K562 (cell line): Measurements from ENCODE around the gene B4GALT4. TPM values are rescaled to one million over a fixed set of nuclear protein-coding genes. Genes with fewer than 3 reads are reported as not detected.

Experiments
- ATAC-seq: fragments of 200-7000 bp; cut with Tn5 transposase; 3 replicates; pipeline ENCODE4 v1.9.1; 2020; ENCODE audit warnings: moderate library complexity
- BruUV-seq: library from RNA; stranded (reverse); fragments of 400-500 nt; replicated peaks from 2 replicates; lab custom pipeline; 2021; lab: Mats Ljungman, UMichigan
- CTCF ChIA-PET: fragments of 300-600 bp; formaldehyde crosslinking; extraction: SDS; loops from one replicate; lab custom pipeline; 2021; ENCODE audit warnings: low intra/inter-chr PET ratio; lab: Yijun Ruan, JAX
- POLR2A ChIA-PET: fragments of 300-600, 350-650 bp; sonication (Branson Sonifier 250); formaldehyde crosslinking; extraction: SDS; loops from one replicate; lab custom pipeline; 2021; ENCODE audit warnings: antibody characterized with exemption, inconsistent platforms; lab: Yijun Ruan, JAX
- DNase-seq, 4 experiments: peaks; one replicate each; pipeline versions ENCODE4 v3.0.0 to v3.0.0-alpha.2; 2011 to 2018; ENCODE audit warnings: low spot score in 3 of 4, mixed read lengths in 3 of 4; ENCODE audit errors: extremely low read depth in 1 of 4
- FAIRE-seq: peaks from 2 replicates; lab custom pipeline; 2011; peaks lifted over from hg19 to GRCh38; lab: Jason Lieb, UNC
- H2AFZ ChIP-seq: 2 replicates; pipeline ENCODE4 v1.6.0; 2011; ENCODE audit warnings: low read depth, low read length, control low read depth, inconsistent platforms
- H3K27ac ChIP-seq: fragments of 200-600 bp; 3 replicates; pipeline ENCODE4 v1.8.0; 2011; ENCODE audit warnings: low read depth, mild to moderate bottlenecking, control low read depth, inconsistent platforms, low read length, moderate library complexity, mixed read lengths; ENCODE audit errors: extremely low read depth
- H3K27me3 ChIP-seq, 2 experiments: fragments of 300-600 bp in 1 of 2; 2 replicates in 1 of 2; 3 replicates in 1 of 2; pipeline versions ENCODE4 v1.6.0 to v1.8.0; 2011; ENCODE audit warnings: inconsistent platforms in 2 of 2, low read length in 2 of 2, mild to moderate bottlenecking in 1 of 2, mixed read lengths in 1 of 2, moderate library complexity in 1 of 2; ENCODE audit not compliant: control insufficient read depth in 2 of 2, insufficient read depth in 2 of 2
- H3K36me3 ChIP-seq: fragments of 300-600 bp; 3 replicates; pipeline ENCODE4 v1.8.0; 2011; ENCODE audit warnings: mild to moderate bottlenecking, low read length, inconsistent platforms; ENCODE audit not compliant: control insufficient read depth, insufficient read depth
- H3K4me1 ChIP-seq, 2 experiments: fragments of 200-600 bp in 1 of 2; replicated peaks in 1 of 2; 2 replicates in 1 of 2; 3 replicates in 1 of 2; pipeline versions ENCODE4 v1.5.1 to v1.8.0; 2011; ENCODE audit warnings: inconsistent platforms in 2 of 2, low read length in 2 of 2, mild to moderate bottlenecking in 1 of 2, mixed read lengths in 1 of 2, moderate library complexity in 1 of 2; ENCODE audit not compliant: control insufficient read depth in 2 of 2, insufficient read depth in 2 of 2
- H3K4me2 ChIP-seq: 2 replicates; pipeline ENCODE4 v1.6.1; 2011; ENCODE audit warnings: low read length, control low read depth, inconsistent platforms, mixed read lengths; ENCODE audit not compliant: insufficient read depth
- H3K4me3 ChIP-seq: fragments of 200-600 bp; sonication (generic), shearing (Covaris generic); 2 replicates; pipeline ENCODE4 v1.5.1; 2016; ENCODE audit warnings: control low read depth, inconsistent platforms
- H3K79me2 ChIP-seq: fragments of 200-600 bp; 3 replicates; pipeline ENCODE4 v1.8.0; 2011; ENCODE audit warnings: low read length, inconsistent platforms; ENCODE audit not compliant: control insufficient read depth, insufficient read depth
- H3K9ac ChIP-seq, 2 experiments: 2 replicates each; pipeline versions ENCODE4 v1.6.0 to v1.6.1; 2011; ENCODE audit warnings: low read depth in 2 of 2, low read length in 2 of 2, control low read depth in 1 of 2, inconsistent platforms in 1 of 2, mild to moderate bottlenecking in 1 of 2, mixed read lengths in 1 of 2; ENCODE audit not compliant: insufficient read depth in 1 of 2
- H3K9me1 ChIP-seq: one replicate; pipeline ENCODE4 v1.6.0; 2011; ENCODE audit warnings: inconsistent platforms, mild to moderate bottlenecking, low read length, moderate library complexity; ENCODE audit not compliant: control insufficient read depth, insufficient read depth
- H3K9me3 ChIP-seq: replicated peaks from 2 replicates; pipeline ENCODE4 v1.5.1; 2011; ENCODE audit warnings: low read depth, low read length, inconsistent platforms; ENCODE audit not compliant: control insufficient read depth, insufficient read depth
- H4K20me1 ChIP-seq: replicated peaks from 2 replicates; pipeline ENCODE4 v1.6.1; 2011; ENCODE audit warnings: low read length, inconsistent platforms, mixed read lengths; ENCODE audit not compliant: control insufficient read depth, insufficient read depth
- AFF1 ChIP-seq, 2 experiments: fragments of 450-650 bp; IDR thresholded peaks; 2 replicates each; pipeline ENCODE4 v1.6.1; 2018; ENCODE audit warnings: mild to moderate bottlenecking in 2 of 2, low read depth in 1 of 2; ENCODE audit not compliant: partially characterized antibody in 2 of 2
- ESRRB ChIP-seq: fragments of 250-450 bp; sonication (Bioruptor Pico); IDR thresholded peaks from 2 replicates; pipeline ENCODE4 v1.5.0; 2020; ENCODE audit warnings: mild to moderate bottlenecking, moderate library complexity, borderline replicate concordance
- FOXM1 ChIP-seq, 2 experiments: fragments of 450-650 bp in 1 of 2; sonication (generic) in 1 of 2; formaldehyde crosslinking in 1 of 2; IDR thresholded peaks; 2 replicates each; pipeline versions ENCODE4 v1.6.1 to v1.9.0; 2017 to 2022; ENCODE audit warnings: low read depth in 2 of 2, mild to moderate bottlenecking in 2 of 2, missing genetic modification reagents in 1 of 2, moderate library complexity in 1 of 2
- MYBL2 ChIP-seq, 2 experiments: fragments of 450-650 bp in 1 of 2; sonication (generic) in 1 of 2; formaldehyde crosslinking in 1 of 2; IDR thresholded peaks; 2 replicates each; pipeline versions ENCODE4 v1.6.1 to v1.8.1; 2017 to 2022; ENCODE audit warnings: borderline replicate concordance in 1 of 2, inconsistent platforms in 1 of 2, low read depth in 1 of 2, mild to moderate bottlenecking in 1 of 2, missing genetic modification reagents in 1 of 2, moderate library complexity in 1 of 2
- NR2C1 ChIP-seq, 2 experiments: fragments of 450-650 bp; IDR thresholded peaks; 2 replicates each; pipeline ENCODE4 v1.6.1; 2017; ENCODE audit warnings: mild to moderate bottlenecking in 2 of 2, antibody characterized with exemption in 1 of 2, inconsistent platforms in 1 of 2, missing compliant biosample characterization in 1 of 2, missing genetic modification characterization in 1 of 2
- RAD51 ChIP-seq: fragments of 450-650 bp; IDR thresholded peaks from 2 replicates; pipeline ENCODE4 v1.7.1; 2016; ENCODE audit warnings: low read depth, mild to moderate bottlenecking, borderline replicate concordance
- TCFL5 ChIP-seq: fragments of 250-450 bp; sonication (Bioruptor Pico); conservative IDR thresholded peaks from 2 replicates; pipeline ENCODE4 v1.6.1; 2021; ENCODE audit warnings: mild to moderate bottlenecking, moderate library complexity, matching md5 sums
- THRA ChIP-seq: fragments of 450-650 bp; IDR thresholded peaks from 2 replicates; pipeline ENCODE4 v1.6.1; 2017; ENCODE audit warnings: mild to moderate bottlenecking, moderate library complexity
- USF1 ChIP-seq: sonication (generic); formaldehyde crosslinking; IDR thresholded peaks from 2 replicates; pipeline ENCODE4 v1.9.0; 2022; ENCODE audit warnings: mild to moderate bottlenecking, missing genetic modification reagents
- ZBTB7A ChIP-seq: IDR thresholded peaks from 2 replicates; pipeline ENCODE4 v1.6.1; 2011; ENCODE audit warnings: low read depth, mild to moderate bottlenecking, low read length, moderate library complexity, borderline replicate concordance; ENCODE audit not compliant: control insufficient read depth
- ZNF512 ChIP-seq: IDR thresholded peaks from 2 replicates; pipeline ENCODE4 v1.6.1; 2016; ENCODE audit warnings: missing genetic modification characterization, missing compliant biosample characterization
- WGBS: fragments of 100-300 bp; shearing (Covaris generic); methylation state at CpG from one replicate; pipeline ENCODE4 v1.1.6; 2016; ENCODE audit warnings: low coverage, mixed read lengths; ENCODE audit not compliant: insufficient coverage; ENCODE audit errors: missing lambda C conversion rate; 5-methylcytosine and 5-hydroxymethylcytosine counted together
- in situ Hi-C: fragments of 300-500 bp; cut with MboI; formaldehyde crosslinking; loops from 4 replicates; pipeline ENCODE4 v1.15.0; 2018; ENCODE audit warnings: inconsistent platforms, mixed read lengths
- intact Hi-C: fragments of 100-400 bp; cut with micrococcal nuclease; formaldehyde crosslinking; loops from 2 replicates; pipeline ENCODE4 v1.14.2; 2022
- polyA plus RNA-seq, 8 experiments: library from polyadenylated mRNA; depleted of rRNA in 4 of 8; stranded (reverse) in 5 of 8; unstranded in 3 of 8; fragments of >200 nt; fragmentation: Nextera tagmentation in 2 of 8; fragmentation: Illumina TruSeq in 1 of 8; extraction: Ambion mirVana in 2 of 8; extraction: Trizol in 1 of 8; gene quantifications; 2 replicates each; pipeline versions ENCODE4 v1.2.1 to v1.2.3, GENCODE V29; 2011 to 2014; ENCODE audit warnings: inconsistent platforms in 1 of 8, missing spikeins in 1 of 8
- total RNA-seq, 7 experiments: library from RNA; depleted of rRNA in 6 of 7; stranded (reverse); fragments of >200 nt in 6 of 7; fragmentation: Illumina TruSeq in 2 of 7; extraction: Trizol in 2 of 7; gene quantifications; 2 replicates each; pipeline versions ENCODE4 v1.2.1 to v1.2.3, GENCODE V29; 2011 to 2021; ENCODE audit warnings: low replicate concordance in 1 of 7

The B4GALT4 gene
- total and polyA plus RNA-seq, 9 of the 15 experiments (the other 6 are each of a cell fraction or from before 2014, with no cell fraction given), result 8.2 to 17.8 (median 12.2) TPM

GRCh38 chr3:119240101-119240590, 532 bp downstream of the B4GALT4 start:
- ATAC-seq (peak; percentile 10), DNase-seq (peak; percentile 19 to 33 (median 26)), FAIRE-seq (no peak)
- Histone ChIP-seq H3K4me3 (peak overlapping the region; percentile 67), H3K9me3 (no peaks in the 10 kb centered on the region), H4K20me1 (no peaks in the 10 kb centered on the region), H3K9me1 (no peaks in the 10 kb centered on the region), H3K27me3 (no peaks in the 10 kb centered on the region), H3K4me2 (peak overlapping the region; percentile 79), H3K27ac (peak overlapping the region; percentile 74), H3K9ac (peak overlapping the region; percentile 64 to 92; a peak in 3 of 4 replicates), H2AFZ (peak overlapping the region; percentile 80), H3K4me1 (peaks cover 8 to 13% of the 10 kb centered on the region in 2 experiments; a peak in 4 of 5 replicates), H3K79me2 (peaks cover 29% of the 10 kb centered on the region), H3K36me3 (peaks cover 14% of the 10 kb centered on the region; the same call in 2 of the 3 replicates)
- WGBS, result 5% methylated on average over 8 of the region's 16 CpGs
- no TSS peak for BruUV-seq
- intact Hi-C loops (loop anchor here (5.0 to 10.0 kb wide), 2 partner anchors 205 to 358 kb away; partner anchors contain the start of gene IGSF11), in situ Hi-C loops (loop anchor here (25.0 kb wide), 1 partner anchor 353 kb away; no protein-coding TSS in a partner anchor)
- ChIA-PET POLR2A (interaction anchor here (0.6 to 1.5 kb wide), 3 partner anchors 10 to 525 kb away, joined by 3 to 5 read pairs (median 3); partner anchors contain the start of gene ARHGAP31), CTCF (interaction anchor here (0.9 kb wide), 1 partner anchor 141 kb away, joined by 3 read pairs; no protein-coding TSS in a partner anchor)
- TF ChIP-seq MYBL2 (IDR thresholded peaks at IDR 0.05; ENCODE audit: low read depth), result peak; percentile 40; the same call in 1 of the 2 replicates
- no peak for TF ChIP-seq MYBL2 (CRISPR knock-in tag; IDR thresholded peaks at IDR 0.05; ENCODE audit: borderline replicate concordance)
- peak; percentile 91 for TF ChIP-seq NR2C1 (IDR thresholded peaks at IDR 0.05)
- peak; percentile 89 for TF ChIP-seq NR2C1 (tag; IDR thresholded peaks at IDR 0.05)
- peak; percentile 30; the same call in 1 of the 2 replicates for TF ChIP-seq ZBTB7A
- TF ChIP-seq ZNF512 (tag), result no peak
- TF ChIP-seq AFF1 (IDR thresholded peaks at IDR 0.05; ENCODE audit: low read depth in 1 of 2, partially characterized antibody in 2 of 2), result no peak
- no peak for TF ChIP-seq TCFL5 (CRISPR knock-in tag)
- no peak for TF ChIP-seq THRA
- TF ChIP-seq USF1 (CRISPR knock-in tag), result peak; percentile 45; the same call in 1 of the 2 replicates
- TF ChIP-seq FOXM1 (IDR thresholded peaks at IDR 0.05; ENCODE audit: low read depth), result peak; percentile 71
- TF ChIP-seq FOXM1 (CRISPR knock-in tag; IDR thresholded peaks at IDR 0.05; ENCODE audit: low read depth), result no peak
- no peak for TF ChIP-seq ESRRB
- peak; percentile 32; the same call in 1 of the 2 replicates for TF ChIP-seq RAD51
